ENCODE measurements around the gene CIAO2A. TPM values are rescaled to one million over a fixed set of nuclear protein-coding genes. Genes with fewer than 3 reads are reported as not detected.

CIAO2A gene
- total RNA-seq, 1 experiment from 2014 or later, result 74.4 TPM

DNA sequence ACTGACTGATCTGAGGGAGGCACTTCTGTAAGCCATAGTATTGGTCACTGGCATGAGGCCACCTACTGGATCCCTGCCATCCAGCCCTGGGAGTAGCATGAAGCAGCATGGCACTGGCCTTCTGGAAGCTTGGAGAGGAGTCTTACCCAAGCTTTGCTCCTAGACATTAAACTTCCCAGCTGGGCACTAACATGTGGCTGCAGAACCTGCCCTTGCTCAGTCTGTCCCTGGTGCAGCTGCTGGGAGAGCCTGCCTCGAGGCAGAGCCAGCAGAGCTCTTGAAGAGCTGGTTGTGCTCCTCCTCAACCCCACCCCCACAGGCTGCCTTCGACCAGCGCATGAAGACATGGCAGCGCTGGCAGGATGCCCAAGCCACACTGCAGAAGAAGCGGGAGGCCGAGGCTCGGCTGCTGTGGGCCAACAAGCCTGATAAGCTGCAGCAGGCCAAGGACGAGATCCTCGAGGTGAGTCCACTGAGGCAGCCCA, 40.7 kb upstream of the CIAO2A start:
- Histone ChIP-seq H2BK20ac (ENCODE audit: low read depth, low read length, poor library complexity, severe bottlenecking) (no peak overlapping the region), H2BK120ac (ENCODE audit: low read depth, low read length, poor library complexity, severe bottlenecking) (no peak overlapping the region), H3K4me1 (ENCODE audit: insufficient read depth, low read length) (no peaks in the 10 kb centered on the region), H3K9ac (ENCODE audit: extremely low read depth, insufficient read length, low read length) (no peak overlapping the region), H2AFZ (ENCODE audit: low read length) (no peak overlapping the region), H3K4ac (ENCODE audit: low read depth, low read length) (no peak overlapping the region), H3K23me2 (ENCODE audit: insufficient read length, low read depth, low read length, poor library complexity, severe bottlenecking) (no peaks in the 10 kb centered on the region), H3K18ac (ENCODE audit: insufficient read length, low read depth, low read length) (no peak overlapping the region), H3K27ac (ENCODE audit: insufficient read length, low read depth, low read length) (no peak overlapping the region), H2AK5ac (ENCODE audit: insufficient read length, low read length) (no peak overlapping the region), H3K79me2 (ENCODE audit: insufficient read depth, low read length) (no peaks in the 10 kb centered on the region), H3K27me3 (ENCODE audit: insufficient read depth, low read length) (no peaks in the 10 kb centered on the region), H3K23ac (ENCODE audit: insufficient read length, low read depth, low read length) (no peak overlapping the region), H3K4me2 (ENCODE audit: insufficient read depth, insufficient read length, low read length) (no peak overlapping the region), H2BK15ac (ENCODE audit: low read depth, low read length) (no peak overlapping the region), H3T11ph (ENCODE audit: low read length) (no peak overlapping the region), H2BK5ac (ENCODE audit: insufficient read length, low read length) (no peak overlapping the region), H3K79me1 (ENCODE audit: insufficient read depth, low read depth, low read length, poor library complexity, severe bottlenecking) (no peaks in the 10 kb centered on the region), H2BK12ac (ENCODE audit: insufficient read length, low read depth, low read length) (no peak overlapping the region), H3K9me3 (ENCODE audit: control insufficient read depth, low read depth, low read length) (no peaks in the 10 kb centered on the region), H4K5ac (ENCODE audit: insufficient read length, low read depth, low read length) (no peak overlapping the region), H4K20me1 (ENCODE audit: control insufficient read depth, insufficient read depth, insufficient read length) (no peaks in the 10 kb centered on the region), H4K91ac (ENCODE audit: insufficient read length, low read depth, low read length) (no peak overlapping the region), H4K8ac (replicated peaks; ENCODE audit: insufficient read length, low read depth, low read length) (no peak overlapping the region), H3K14ac (ENCODE audit: insufficient read depth, low read length) (no peak overlapping the region), H3K56ac (ENCODE audit: insufficient read length, low read depth, low read length) (no peak overlapping the region)
- H3K36me3 Mint-ChIP-seq (ENCODE audit: insufficient read depth in 1 of 3, low read depth in 3 of 3), result peaks cover 15 to 68% (median 61%) of the 10 kb centered on the region in 3 experiments; a peak in 6 of 7 replicates
- no peaks in the 10 kb centered on the region for H3K9me3 Mint-ChIP-seq
- H3K4me3 Mint-ChIP-seq, result no peak overlapping the region
- TF ChIP-seq, protein P1, sequence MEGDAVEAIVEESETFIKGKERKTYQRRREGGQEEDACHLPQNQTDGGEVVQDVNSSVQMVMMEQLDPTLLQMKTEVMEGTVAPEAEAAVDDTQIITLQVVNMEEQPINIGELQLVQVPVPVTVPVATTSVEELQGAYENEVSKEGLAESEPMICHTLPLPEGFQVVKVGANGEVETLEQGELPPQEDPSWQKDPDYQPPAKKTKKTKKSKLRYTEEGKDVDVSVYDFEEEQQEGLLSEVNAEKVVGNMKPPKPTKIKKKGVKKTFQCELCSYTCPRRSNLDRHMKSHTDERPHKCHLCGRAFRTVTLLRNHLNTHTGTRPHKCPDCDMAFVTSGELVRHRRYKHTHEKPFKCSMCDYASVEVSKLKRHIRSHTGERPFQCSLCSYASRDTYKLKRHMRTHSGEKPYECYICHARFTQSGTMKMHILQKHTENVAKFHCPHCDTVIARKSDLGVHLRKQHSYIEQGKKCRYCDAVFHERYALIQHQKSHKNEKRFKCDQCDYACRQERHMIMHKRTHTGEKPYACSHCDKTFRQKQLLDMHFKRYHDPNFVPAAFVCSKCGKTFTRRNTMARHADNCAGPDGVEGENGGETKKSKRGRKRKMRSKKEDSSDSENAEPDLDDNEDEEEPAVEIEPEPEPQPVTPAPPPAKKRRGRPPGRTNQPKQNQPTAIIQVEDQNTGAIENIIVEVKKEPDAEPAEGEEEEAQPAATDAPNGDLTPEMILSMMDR (conservative IDR thresholded peaks at IDR 0.05), result no peak
- no CpG with 5 or more reads among the region's 9 CpGs for WGBS (ENCODE audit: extremely low coverage, insufficient read length, low lambda C conversion rate)
- DNase-seq, result no peak
- H3K27ac Mint-ChIP-seq, result no peak overlapping the region
- H3K4me1 Mint-ChIP-seq, result 0 out of 4 replicates have a peak, but pooled peaks cover 0 to 7% of the 10 kb centered on the region in 2 experiments
- H3K27me3 Mint-ChIP-seq (ENCODE audit: low read depth), result no peaks in the 10 kb centered on the region

Measured in H9 (cell line).